SK-N-SH (cell line): Measurements from ENCODE around the gene CHD6. TPM values are rescaled to one million over a fixed set of nuclear protein-coding genes. Genes with fewer than 3 reads are reported as not detected.

Experiments used
- CTCF ChIA-PET: fragments of 300-600, 350-600 bp; formaldehyde crosslinking; extraction: SDS; loops from one replicate; lab custom pipeline; 2021; lab: Yijun Ruan, JAX
- POLR2A ChIA-PET: fragments of 350-600 bp; sonication (Branson Sonifier 250); formaldehyde crosslinking; extraction: SDS; loops from one replicate; lab custom pipeline; 2020; ENCODE audit warnings: antibody characterized with exemption, inconsistent platforms; lab: Yijun Ruan, JAX
- DNase-seq: peaks from one replicate; pipeline ENCODE4 v3.0.0; 2012
- H2AFZ ChIP-seq: fragments of 200-600 bp; sonication (generic); 2 replicates; pipeline ENCODE4 v1.8.1; 2016; ENCODE audit warnings: antibody characterized with exemption, mild to moderate bottlenecking, low read depth
- H3F3A ChIP-seq: fragments of 200-600 bp; sonication (generic); replicated peaks from 2 replicates; pipeline ENCODE3; 2016; ENCODE audit warnings: antibody characterized with exemption, mild to moderate bottlenecking; ENCODE audit not compliant: insufficient read depth
- H3K27ac ChIP-seq, 2 experiments: fragments of 200-500 bp in 1 of 2; fragments of 200-600 bp in 1 of 2; sonication (Bioruptor generic) in 1 of 2; sonication (generic), shearing (Covaris generic) in 1 of 2; 2 replicates each; pipeline versions ENCODE4 v1.5.1 to v1.6.1; 2014 to 2016; ENCODE audit warnings: low read depth in 2 of 2, inconsistent platforms in 1 of 2, low read length in 1 of 2, mild to moderate bottlenecking in 1 of 2, mixed read lengths in 1 of 2
- H3K27me3 ChIP-seq: fragments of 200-600 bp; sonication (generic), shearing (Covaris generic); 2 replicates; pipeline ENCODE4 v1.6.1; 2016; ENCODE audit warnings: mixed run types; ENCODE audit not compliant: insufficient read depth
- H3K36me3 ChIP-seq, 2 experiments: fragments of 200-500 bp in 1 of 2; fragments of 200-600 bp in 1 of 2; sonication (Bioruptor generic) in 1 of 2; sonication (generic) in 1 of 2; replicated peaks in 1 of 2; 2 replicates each; pipeline versions ENCODE3 to v1.5.1; 2014 to 2016; ENCODE audit warnings: low read length in 1 of 2, mild to moderate bottlenecking in 1 of 2; ENCODE audit not compliant: insufficient read depth in 2 of 2, control insufficient read depth in 1 of 2
- H3K4me1 ChIP-seq, 2 experiments: fragments of 200-500 bp in 1 of 2; fragments of 200-600 bp in 1 of 2; sonication (Bioruptor generic) in 1 of 2; sonication (generic), shearing (Covaris generic) in 1 of 2; 2 replicates each; pipeline versions ENCODE4 v1.5.1 to v1.6.1; 2014 to 2016; ENCODE audit warnings: low read depth in 1 of 2, low read length in 1 of 2, mixed run types in 1 of 2; ENCODE audit not compliant: insufficient read depth in 2 of 2, control insufficient read depth in 1 of 2
- H3K4me2 ChIP-seq: fragments of 200-600 bp; sonication (generic), shearing (Covaris generic); 2 replicates; pipeline ENCODE4 v1.6.1; 2017; ENCODE audit warnings: mixed run types
- H3K4me3 ChIP-seq, 2 experiments: fragments of 200-500 bp in 1 of 2; fragments of 200-600 bp in 1 of 2; sonication (Bioruptor generic) in 1 of 2; sonication (generic), shearing (Covaris generic) in 1 of 2; 2 replicates each; pipeline versions ENCODE4 v1.5.1 to v1.8.1; 2014 to 2016; ENCODE audit warnings: low read depth in 2 of 2, inconsistent platforms in 1 of 2, low read length in 1 of 2, mild to moderate bottlenecking in 1 of 2, mixed read lengths in 1 of 2, moderate library complexity in 1 of 2
- H3K79me2 ChIP-seq: fragments of 200-600 bp; sonication (generic); 2 replicates; pipeline ENCODE4 v1.8.1; 2017; ENCODE audit warnings: mild to moderate bottlenecking; ENCODE audit not compliant: insufficient read depth
- H3K9ac ChIP-seq: fragments of 200-600 bp; sonication (generic); 2 replicates; pipeline ENCODE4 v1.6.1; 2017; ENCODE audit warnings: mixed run types
- H3K9me2 ChIP-seq: fragments of 200-600 bp; sonication (generic); 2 replicates; pipeline ENCODE4 v1.6.1; 2017; ENCODE audit warnings: mixed run types
- H3K9me3 ChIP-seq: fragments of 200-600 bp; sonication (generic); 2 replicates; pipeline ENCODE4 v1.6.1; 2017; ENCODE audit warnings: mixed run types, mild to moderate bottlenecking, moderate library complexity
- H4K20me1 ChIP-seq: fragments of 200-600 bp; sonication (generic); 2 replicates; pipeline ENCODE4 v1.6.1; 2017; ENCODE audit warnings: mild to moderate bottlenecking, mixed run types; ENCODE audit not compliant: insufficient read depth
- CHD2 ChIP-seq: fragments of 150-350 bp; IDR thresholded peaks from 2 replicates; pipeline ENCODE4 v1.6.1; 2018; ENCODE audit warnings: low read length; ENCODE audit not compliant: partially characterized antibody
- EZH2phosphoT487 ChIP-seq: fragments of 200-600 bp; sonication (generic); IDR thresholded peaks from 2 replicates; pipeline ENCODE4 v1.6.1; 2017; ENCODE audit warnings: low read depth, mixed run types, mild to moderate bottlenecking, antibody characterized with exemption, moderate library complexity, borderline replicate concordance
- FOSL2 ChIP-seq: IDR thresholded peaks from 2 replicates; pipeline ENCODE4 v1.4.0; 2012; ENCODE audit warnings: low read depth, mild to moderate bottlenecking, moderate library complexity, borderline replicate concordance
- FOXJ3 ChIP-seq: sonication (generic); formaldehyde crosslinking; IDR thresholded peaks from 2 replicates; pipeline ENCODE4 v1.5.1; 2020; ENCODE audit warnings: mild to moderate bottlenecking, missing genetic modification reagents
- FOXM1 ChIP-seq: IDR thresholded peaks from 2 replicates; pipeline ENCODE4 v1.4.0; 2012; ENCODE audit warnings: low read depth, mild to moderate bottlenecking
- GABPA ChIP-seq: IDR thresholded peaks from 2 replicates; pipeline ENCODE4 v1.4.0; 2012; ENCODE audit warnings: low read depth, mild to moderate bottlenecking
- GATA2 ChIP-seq: sonication (generic); formaldehyde crosslinking; IDR thresholded peaks from 2 replicates; pipeline ENCODE4 v1.5.0; 2020; ENCODE audit warnings: mild to moderate bottlenecking, missing genetic modification reagents
- JUND ChIP-seq: IDR thresholded peaks from 2 replicates; pipeline ENCODE4 v1.4.0; 2012
- MAX ChIP-seq: IDR thresholded peaks from 2 replicates; pipeline ENCODE4 v1.4.0; 2012; ENCODE audit warnings: low read depth
- MEF2A ChIP-seq: IDR thresholded peaks from 2 replicates; pipeline ENCODE4 v1.4.0; 2012; ENCODE audit warnings: low read depth, borderline replicate concordance
- POLR2AphosphoS5 ChIP-seq: IDR thresholded peaks from 2 replicates; pipeline ENCODE4 v1.6.1; 2012; ENCODE audit warnings: low read depth, low read length
- REST ChIP-seq: IDR thresholded peaks from 2 replicates; pipeline ENCODE4 v1.6.1; 2012; ENCODE audit warnings: mild to moderate bottlenecking, low read depth, low read length, moderate library complexity
- RXRA ChIP-seq: IDR thresholded peaks from 2 replicates; pipeline ENCODE4 v1.4.0; 2012; ENCODE audit warnings: low read depth, mild to moderate bottlenecking, borderline replicate concordance
- SMC3 ChIP-seq: IDR thresholded peaks from 2 replicates; pipeline ENCODE4 v1.6.1; 2012; ENCODE audit warnings: low read depth, low read length, improper control_type of control experiment
- TAF1 ChIP-seq: IDR thresholded peaks from 2 replicates; pipeline ENCODE4 v1.6.1; 2012; ENCODE audit warnings: low read depth, mild to moderate bottlenecking, low read length, moderate library complexity, borderline replicate concordance
- TEAD4 ChIP-seq: IDR thresholded peaks from 2 replicates; pipeline ENCODE4 v1.4.0; 2012; ENCODE audit warnings: mild to moderate bottlenecking, borderline replicate concordance; ENCODE audit not compliant: insufficient read depth
- USF1 ChIP-seq: IDR thresholded peaks from 2 replicates; pipeline ENCODE4 v1.4.0; 2012; ENCODE audit warnings: low read depth, borderline replicate concordance
- YY1 ChIP-seq: IDR thresholded peaks from 2 replicates; pipeline ENCODE4 v1.4.0; 2012; ENCODE audit warnings: low read depth, mild to moderate bottlenecking
- WGBS: methylation state at CpG from one replicate; pipeline ENCODE4 v1.1.6; 2017; ENCODE audit warnings: low lambda C conversion rate; 5-methylcytosine and 5-hydroxymethylcytosine counted together
- polyA plus RNA-seq, 3 experiments: library from polyadenylated mRNA; depleted of rRNA; stranded (reverse); fragments of >200 nt; gene quantifications; 2 replicates each; pipeline ENCODE4 v1.2.3, GENCODE V29; 2012
- TF ChIP-seq, protein P1 (sequence below): fragments of 200-600 bp; sonication (generic); IDR thresholded peaks from 2 replicates; pipeline ENCODE4 v1.6.1; 2017; ENCODE audit warnings: antibody characterized with exemption, mild to moderate bottlenecking, moderate library complexity
- TF ChIP-seq, protein P2 (sequence below): IDR thresholded peaks from 2 replicates; pipeline ENCODE4; 2012

The CHD6 gene
- polyA plus RNA-seq, 1 of the 3 experiments (the other 2 are of a cell fraction) = 7.1 TPM

DNA sequence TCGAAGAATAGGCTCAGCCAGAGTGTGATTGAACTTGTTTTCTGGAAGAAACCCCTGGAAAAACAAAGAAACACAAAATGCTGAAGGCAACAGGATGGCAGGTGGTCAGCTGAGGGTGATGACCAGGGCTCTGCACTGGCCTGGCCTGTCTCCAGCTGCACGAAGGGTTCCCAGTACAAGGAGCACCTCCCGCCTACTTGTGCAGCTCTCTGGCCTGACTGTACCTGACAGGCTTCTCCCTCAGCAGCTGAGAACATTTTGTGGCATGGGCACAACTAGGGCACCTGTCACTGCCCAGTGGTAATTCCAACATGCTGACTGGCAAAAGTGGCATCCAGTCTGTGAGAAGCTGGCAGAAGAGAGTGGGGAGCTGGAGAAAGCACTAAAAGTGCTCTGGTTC, 212.7 kb downstream of the CHD6 start:
- Histone ChIP-seq H3K9me3 (no peaks in the 10 kb centered on the region), H3K79me2 (no peaks in the 10 kb centered on the region), H3K27ac (no peak overlapping the region), H3K9me2 (no peaks in the 10 kb centered on the region), H3K4me1 (peaks cover 0 to 18% of the 10 kb centered on the region in 2 experiments; a peak in 1 of 4 replicates), H2AFZ (no peak overlapping the region), H3F3A (no peaks in the 10 kb centered on the region), H3K36me3 (peaks cover 28 to 79% of the 10 kb centered on the region in 2 experiments), H3K4me3 (no peak overlapping the region), H3K27me3 (no peaks in the 10 kb centered on the region), H4K20me1 (no peaks in the 10 kb centered on the region), H3K9ac (no peak overlapping the region), H3K4me2 (no peak overlapping the region)
- POLR2A ChIA-PET = no interaction called here
- TF ChIP-seq TAF1 (no peak), JUND (no peak), MEF2A (no peak), YY1 (no peak), RXRA (no peak), POLR2AphosphoS5 (no peak)
- TF ChIP-seq, protein P1, sequence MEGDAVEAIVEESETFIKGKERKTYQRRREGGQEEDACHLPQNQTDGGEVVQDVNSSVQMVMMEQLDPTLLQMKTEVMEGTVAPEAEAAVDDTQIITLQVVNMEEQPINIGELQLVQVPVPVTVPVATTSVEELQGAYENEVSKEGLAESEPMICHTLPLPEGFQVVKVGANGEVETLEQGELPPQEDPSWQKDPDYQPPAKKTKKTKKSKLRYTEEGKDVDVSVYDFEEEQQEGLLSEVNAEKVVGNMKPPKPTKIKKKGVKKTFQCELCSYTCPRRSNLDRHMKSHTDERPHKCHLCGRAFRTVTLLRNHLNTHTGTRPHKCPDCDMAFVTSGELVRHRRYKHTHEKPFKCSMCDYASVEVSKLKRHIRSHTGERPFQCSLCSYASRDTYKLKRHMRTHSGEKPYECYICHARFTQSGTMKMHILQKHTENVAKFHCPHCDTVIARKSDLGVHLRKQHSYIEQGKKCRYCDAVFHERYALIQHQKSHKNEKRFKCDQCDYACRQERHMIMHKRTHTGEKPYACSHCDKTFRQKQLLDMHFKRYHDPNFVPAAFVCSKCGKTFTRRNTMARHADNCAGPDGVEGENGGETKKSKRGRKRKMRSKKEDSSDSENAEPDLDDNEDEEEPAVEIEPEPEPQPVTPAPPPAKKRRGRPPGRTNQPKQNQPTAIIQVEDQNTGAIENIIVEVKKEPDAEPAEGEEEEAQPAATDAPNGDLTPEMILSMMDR = no peak
- DNase-seq = no peak
- 78% methylated on average over 2 of the region's 3 CpGs for WGBS
- CTCF ChIA-PET = interaction anchor here (0.5 kb wide), 1 partner anchor 11 kb away, joined by 3 read pairs; no protein-coding TSS in a partner anchor

- Histone ChIP-seq H3K9me2 (no peaks in the 10 kb centered on the region), H3K36me3 (peaks cover 22 to 60% of the 10 kb centered on the region in 2 experiments), H3K9ac (no peak overlapping the region), H3K4me1 (peaks cover 0 to 9% of the 10 kb centered on the region in 2 experiments; a peak in 1 of 4 replicates)
- TF ChIP-seq MAX = no peak
- no peak for TF ChIP-seq TEAD4
- TF ChIP-seq FOSL2 = no peak
- TF ChIP-seq, protein P2, sequence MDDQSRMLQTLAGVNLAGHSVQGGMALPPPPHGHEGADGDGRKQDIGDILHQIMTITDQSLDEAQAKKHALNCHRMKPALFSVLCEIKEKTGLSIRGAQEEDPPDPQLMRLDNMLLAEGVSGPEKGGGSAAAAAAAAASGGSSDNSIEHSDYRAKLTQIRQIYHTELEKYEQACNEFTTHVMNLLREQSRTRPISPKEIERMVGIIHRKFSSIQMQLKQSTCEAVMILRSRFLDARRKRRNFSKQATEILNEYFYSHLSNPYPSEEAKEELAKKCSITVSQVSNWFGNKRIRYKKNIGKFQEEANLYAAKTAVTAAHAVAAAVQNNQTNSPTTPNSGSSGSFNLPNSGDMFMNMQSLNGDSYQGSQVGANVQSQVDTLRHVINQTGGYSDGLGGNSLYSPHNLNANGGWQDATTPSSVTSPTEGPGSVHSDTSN = no peak
- TF ChIP-seq YY1 = no peak
- TF ChIP-seq USF1 = no peak
- TF ChIP-seq RXRA = no peak
- no peak for TF ChIP-seq SMC3
- no peak for TF ChIP-seq EZH2phosphoT487
- TF ChIP-seq CHD2 = no peak
- TF ChIP-seq FOXJ3 (CRISPR knock-in tag) = no peak
- TF ChIP-seq TAF1 = no peak
- TF ChIP-seq GABPA = no peak
- no peak for TF ChIP-seq GATA2
- TF ChIP-seq MEF2A = no peak
- no peak for TF ChIP-seq FOXM1
- no peak for TF ChIP-seq JUND
- TF ChIP-seq REST = no peak
- TF ChIP-seq, all 33 proteins: peak for 0
- Histone ChIP-seq H3K27me3 (no peaks in the 10 kb centered on the region), H3K4me2 (no peak overlapping the region), H2AFZ (no peak overlapping the region), H3K4me3 (no peak overlapping the region), H3K79me2 (no peaks in the 10 kb centered on the region), H3K9me3 (no peaks in the 10 kb centered on the region), H4K20me1 (no peaks in the 10 kb centered on the region), H3F3A (no peaks in the 10 kb centered on the region), H3K27ac (no peak overlapping the region)
- 91% methylated on average over 12 of the region's 12 CpGs for WGBS
- DNase-seq = no peak
- CTCF ChIA-PET = no interaction called here
- POLR2A ChIA-PET = no interaction called here
These were observed 214.6 kb downstream of the CHD6 start for GRCh38 chr20:41403604-41404003.
